Hepatocyte (in vitro differentiated cells): ENCODE measurements around the gene ARSB. TPM values are rescaled to one million over a fixed set of nuclear protein-coding genes. Genes with fewer than 3 reads are reported as not detected.

Experiments used
- DNase-seq: peaks from one replicate; pipeline ENCODE4 v3.0.0-alpha.2; 2016; ENCODE audit warnings: low spot score
- H2AFZ ChIP-seq: fragments of 200-600 bp; sonication (generic); 2 replicates; pipeline ENCODE4 v1.6.0; 2016; ENCODE audit warnings: antibody characterized with exemption, mild to moderate bottlenecking
- H3K27ac ChIP-seq: fragments of 200-600 bp; sonication (generic); 2 replicates; pipeline ENCODE4 v1.5.1; 2016; ENCODE audit warnings: mild to moderate bottlenecking
- H3K27me3 ChIP-seq: fragments of 200-600 bp; sonication (generic); 2 replicates; pipeline ENCODE4 v1.6.1; 2016
- H3K36me3 ChIP-seq: fragments of 200-600 bp; sonication (generic); replicated peaks from 2 replicates; pipeline ENCODE4 v1.5.1; 2016; ENCODE audit warnings: low read depth; ENCODE audit not compliant: insufficient read depth
- H3K4me1 ChIP-seq: fragments of 200-600 bp; sonication (generic); 2 replicates; pipeline ENCODE4 v1.5.1; 2016; ENCODE audit warnings: mild to moderate bottlenecking, moderate library complexity; ENCODE audit not compliant: insufficient read depth
- H3K4me2 ChIP-seq: fragments of 200-600 bp; sonication (generic); 2 replicates; pipeline ENCODE4 v1.6.0; 2016
- H3K4me3 ChIP-seq: fragments of 200-600 bp; sonication (generic); 2 replicates; pipeline ENCODE4 v1.5.1; 2016; ENCODE audit warnings: mild to moderate bottlenecking
- H3K79me2 ChIP-seq: fragments of 200-600 bp; sonication (generic); 2 replicates; pipeline ENCODE4 v1.6.0; 2017; ENCODE audit warnings: mild to moderate bottlenecking
- H3K9me2 ChIP-seq: fragments of 200-600 bp; sonication (generic); replicated peaks from 2 replicates; pipeline ENCODE4 v1.6.0; 2017; ENCODE audit warnings: mild to moderate bottlenecking; ENCODE audit not compliant: insufficient read depth
- H3K9me3 ChIP-seq: fragments of 200-600 bp; sonication (generic); 2 replicates; pipeline ENCODE4 v1.5.1; 2016; ENCODE audit warnings: low read depth, mild to moderate bottlenecking
- H4K20me1 ChIP-seq: fragments of 200-600 bp; sonication (generic); 2 replicates; pipeline ENCODE4 v1.6.0; 2016; ENCODE audit warnings: mild to moderate bottlenecking; ENCODE audit not compliant: insufficient read depth, poor library complexity, severe bottlenecking
- CTCF ChIP-seq: fragments of 200-600 bp; sonication (generic); IDR thresholded peaks from 2 replicates; pipeline ENCODE4 v1.5.1; 2016; ENCODE audit warnings: antibody characterized with exemption, mild to moderate bottlenecking; ENCODE audit not compliant: poor library complexity
- EZH2 ChIP-seq: fragments of 200-600 bp; sonication (generic); IDR thresholded peaks from 2 replicates; pipeline ENCODE4 v1.6.1; 2016; ENCODE audit warnings: antibody characterized with exemption, mild to moderate bottlenecking, borderline replicate concordance
- EZH2phosphoT487 ChIP-seq: fragments of 200-600 bp; sonication (generic); IDR thresholded peaks from one replicate; pipeline ENCODE4 v1.6.1; 2018; ENCODE audit warnings: antibody characterized with exemption, mild to moderate bottlenecking, low read depth, moderate library complexity; ENCODE audit not compliant: unreplicated experiment, severe bottlenecking
- WGBS: methylation state at CpG from one replicate; pipeline ENCODE4 v1.1.6; 2016; ENCODE audit warnings: low lambda C conversion rate; ENCODE audit errors: missing lambda C conversion rate; 5-methylcytosine and 5-hydroxymethylcytosine counted together
- polyA plus RNA-seq: library from polyadenylated mRNA; unstranded; fragments of >200 nt; fragmentation: Nextera tagmentation; extraction: Ambion mirVana; gene quantifications from 2 replicates; pipeline ENCODE4 v1.2.1, GENCODE V29; 2016
- total RNA-seq: library from RNA; depleted of rRNA; stranded (reverse); fragments of >200 nt; gene quantifications from 2 replicates; pipeline ENCODE4 v1.2.3, GENCODE V29; 2014

ARSB gene
- total and polyA plus RNA-seq, 2 experiments from 2014 or later: 13.5 to 19.8 TPM

- Histone ChIP-seq H3K9me3 (no peaks in the 10 kb centered on the region), H3K27ac (no peak overlapping the region), H2AFZ (no peak overlapping the region), H3K4me1 (no peaks in the 10 kb centered on the region), H3K27me3 (no peaks in the 10 kb centered on the region), H3K9me2 (no peaks in the 10 kb centered on the region), H4K20me1 (no peaks in the 10 kb centered on the region), H3K79me2 (no peaks in the 10 kb centered on the region), H3K4me3 (no peak overlapping the region), H3K36me3 (no peaks in the 10 kb centered on the region), H3K4me2 (no peak overlapping the region)
- 72% methylated on average over 3 of the region's 3 CpGs for WGBS
- TF ChIP-seq EZH2: no peak
- no peak for TF ChIP-seq EZH2phosphoT487
- no peak for TF ChIP-seq CTCF
- DNase-seq: no peak
Observed at GRCh38 chr5:78833284-78833683, 151.8 kb downstream of the ARSB start.

GRCh38 chr5:78830528-78831046 lies 154.5 kb downstream of the ARSB start:
- no peaks in the 10 kb centered on the region for H3K9me2 ChIP-seq
- H3K9me3 ChIP-seq: no peaks in the 10 kb centered on the region
- no peak overlapping the region for H3K27ac ChIP-seq
- no peaks in the 10 kb centered on the region for H4K20me1 ChIP-seq
- no peaks in the 10 kb centered on the region for H3K27me3 ChIP-seq
- no peak overlapping the region for H2AFZ ChIP-seq
- H3K36me3 ChIP-seq: no peaks in the 10 kb centered on the region
- no peak overlapping the region for H3K4me3 ChIP-seq
- 76% methylated on average over 8 of the region's 8 CpGs for WGBS
- DNase-seq: no peak
- H3K79me2 ChIP-seq: no peaks in the 10 kb centered on the region
- TF ChIP-seq EZH2phosphoT487 (no peak), CTCF (no peak), EZH2 (no peak)
- H3K4me1 ChIP-seq: no peaks in the 10 kb centered on the region
- no peak overlapping the region for H3K4me2 ChIP-seq

- Histone ChIP-seq H3K27ac (no peak overlapping the region), H3K79me2 (no peaks in the 10 kb centered on the region), H3K27me3 (no peaks in the 10 kb centered on the region), H3K36me3 (no peaks in the 10 kb centered on the region), H4K20me1 (no peaks in the 10 kb centered on the region), H3K9me3 (no peaks in the 10 kb centered on the region), H3K4me1 (peaks cover 4% of the 10 kb centered on the region), H3K9me2 (no peaks in the 10 kb centered on the region), H2AFZ (no peak overlapping the region), H3K4me3 (no peak overlapping the region), H3K4me2 (no peak overlapping the region)
- no peak for TF ChIP-seq EZH2phosphoT487
- TF ChIP-seq CTCF: no peak
- no peak for TF ChIP-seq EZH2
- 66% methylated on average over 6 of the region's 6 CpGs for WGBS
- DNase-seq: no peak
Observed at GRCh38 chr5:78829811-78830527, 155.1 kb downstream of the ARSB start.
